Stimulated activated naive B cell treated with anti-CD40 and anti-IgM and Interleukin-4, amounts not matched to agents 10 μg/mL and 1 μg/mL and 100 μg/mL, for 72 hours (primary cell): ENCODE results near the gene COL24A1.
A peak's percentile ranks its signal among the peaks of the same experiment; 100 is the strongest.
"Not testable (repeated sequence)": the region's sequence is repeated elsewhere in the genome, so short reads cannot be mapped to it uniquely, and the experiment has no call there.

Experiments
- ATAC-seq, 2 donors: fragments of 150-1000 bp; cut with Tn5 transposase; replicated peaks; 2 replicates each; pipeline ENCODE4 v1.10.0; 2021; ENCODE audit warnings: moderate library complexity in 1 of 2
- DNase-seq: peaks from one replicate; pipeline ENCODE4 v3.0.0; 2021
- H3K27ac Mint-ChIP-seq: one replicate; pipeline ENCODE4 v1.8.0; 2022; ENCODE audit warnings: mild to moderate bottlenecking, mixed read lengths
- H3K27me3 Mint-ChIP-seq, 2 donors: one replicate each; pipeline ENCODE4 v1.8.0; 2022; ENCODE audit warnings: mixed read lengths in 2 of 2
- H3K36me3 Mint-ChIP-seq, 2 donors: one replicate each; pipeline ENCODE4 v1.8.0; 2022; ENCODE audit warnings: mixed read lengths in 2 of 2, mild to moderate bottlenecking in 1 of 2
- H3K4me1 Mint-ChIP-seq, 2 donors: one replicate each; pipeline ENCODE4 v1.8.0; 2022; ENCODE audit warnings: mixed read lengths in 2 of 2, mild to moderate bottlenecking in 1 of 2
- H3K4me3 Mint-ChIP-seq, 2 donors: one replicate each; pipeline ENCODE4 v1.8.0; 2022; ENCODE audit warnings: mild to moderate bottlenecking in 2 of 2, mixed read lengths in 2 of 2, moderate library complexity in 1 of 2
- H3K9me3 Mint-ChIP-seq, 2 donors: one replicate each; pipeline ENCODE4 v1.8.0; 2022; ENCODE audit warnings: mixed read lengths in 2 of 2, mild to moderate bottlenecking in 1 of 2

Gene COL24A1

GRCh38 chr1:86138746-86139145 lies 17.8 kb downstream of the COL24A1 start:
- DNase-seq = no peak
- Mint-ChIP-seq H3K9me3 (no peaks in the 10 kb centered on the region), H3K27ac (no peak overlapping the region), H3K27me3 (no peaks in the 10 kb centered on the region), H3K4me1 (no peaks in the 10 kb centered on the region), H3K4me3 (no peak overlapping the region), H3K36me3 (no peaks in the 10 kb centered on the region)
- ATAC-seq = no peak

GRCh38 chr1:86137436-86137835 lies 19.1 kb downstream of the COL24A1 start:
- ATAC-seq (no peak), DNase-seq (no peak)
- H3K36me3 Mint-ChIP-seq = no peaks in the 10 kb centered on the region

GRCh38 chr1:86119214-86119764 lies 37.3 kb downstream of the COL24A1 start:
- H3K27me3 Mint-ChIP-seq = no peaks in the 10 kb centered on the region
- H3K27ac Mint-ChIP-seq = no peak overlapping the region
- no peak for ATAC-seq
- peaks cover 0 to 2% of the 10 kb centered on the region in 2 donors for H3K9me3 Mint-ChIP-seq
- no peak overlapping the region for H3K4me3 Mint-ChIP-seq
- DNase-seq = no peak
- no peaks in the 10 kb centered on the region for H3K4me1 Mint-ChIP-seq
- no peaks in the 10 kb centered on the region for H3K36me3 Mint-ChIP-seq

More at GRCh38 chr1:86137436-86137835, 19.1 kb downstream of the COL24A1 start:
- Mint-ChIP-seq H3K9me3 (no peaks in the 10 kb centered on the region), H3K27ac (no peak overlapping the region), H3K4me3 (no peak overlapping the region), H3K27me3 (no peaks in the 10 kb centered on the region), H3K4me1 (no peaks in the 10 kb centered on the region)

- Mint-ChIP-seq H3K27ac (no peak overlapping the region), H3K36me3 (no peaks in the 10 kb centered on the region), H3K4me3 (no peak overlapping the region), H3K4me1 (no peaks in the 10 kb centered on the region), H3K27me3 (no peaks in the 10 kb centered on the region), H3K9me3 (peaks cover 0 to 5% of the 10 kb centered on the region in 2 donors)
- no peak for DNase-seq
- ATAC-seq = no peak
These were observed 41.7 kb downstream of the COL24A1 start for GRCh38 chr1:86114816-86115400.

GRCh38 chr1:86114236-86114635 lies 42.3 kb downstream of the COL24A1 start:
- Mint-ChIP-seq H3K4me3 (no peak overlapping the region), H3K27me3 (no peaks in the 10 kb centered on the region), H3K4me1 (no peaks in the 10 kb centered on the region), H3K9me3 (peaks cover 0 to 5% of the 10 kb centered on the region in 2 donors), H3K36me3 (no peaks in the 10 kb centered on the region), H3K27ac (no peak overlapping the region)
- no peak for DNase-seq
- no peak for ATAC-seq

GRCh38 chr1:86111590-86111989 lies 45.0 kb downstream of the COL24A1 start:
- not testable (repeated sequence) for H3K4me1 Mint-ChIP-seq, H3K27ac Mint-ChIP-seq, DNase-seq, H3K36me3 Mint-ChIP-seq, H3K27me3 Mint-ChIP-seq, H3K4me3 Mint-ChIP-seq, ATAC-seq, H3K9me3 Mint-ChIP-seq

GRCh38 chr1:86110451-86111129 lies 46.0 kb downstream of the COL24A1 start:
- DNase-seq (no peak), ATAC-seq (no peak)
- no peak overlapping the region for H3K27ac Mint-ChIP-seq
- no peak overlapping the region for H3K4me3 Mint-ChIP-seq
- H3K36me3 Mint-ChIP-seq = no peaks in the 10 kb centered on the region
- H3K27me3 Mint-ChIP-seq = no peaks in the 10 kb centered on the region
- no peaks in the 10 kb centered on the region for H3K4me1 Mint-ChIP-seq
- peaks cover 0 to 5% of the 10 kb centered on the region in 2 donors for H3K9me3 Mint-ChIP-seq

GRCh38 chr1:86105533-86105866 lies 51.1 kb downstream of the COL24A1 start:
- Mint-ChIP-seq H3K4me1 (no peaks in the 10 kb centered on the region), H3K9me3 (peaks cover 0 to 2% of the 10 kb centered on the region in 2 donors), H3K4me3 (no peak overlapping the region), H3K27ac (no peak overlapping the region), H3K36me3 (no peaks in the 10 kb centered on the region), H3K27me3 (peaks cover 0 to 6% of the 10 kb centered on the region in 2 donors)
- no peak for ATAC-seq
- DNase-seq = no peak

GRCh38 chr1:86104606-86105532 lies 51.7 kb downstream of the COL24A1 start:
- H3K9me3 Mint-ChIP-seq = peaks cover 0 to 2% of the 10 kb centered on the region in 2 donors
- no peak for ATAC-seq
- H3K4me1 Mint-ChIP-seq = no peaks in the 10 kb centered on the region
- no peak overlapping the region for H3K4me3 Mint-ChIP-seq
- no peaks in the 10 kb centered on the region for H3K36me3 Mint-ChIP-seq
- peak overlapping the region; percentile 25 for H3K27ac Mint-ChIP-seq
- H3K27me3 Mint-ChIP-seq = peaks cover 0 to 6% of the 10 kb centered on the region in 2 donors
- no peak for DNase-seq

- Mint-ChIP-seq H3K36me3 (no peaks in the 10 kb centered on the region), H3K9me3 (peaks cover 0 to 2% of the 10 kb centered on the region in 2 donors), H3K27me3 (peaks cover 0 to 6% of the 10 kb centered on the region in 2 donors), H3K27ac (no peak overlapping the region), H3K4me1 (no peaks in the 10 kb centered on the region), H3K4me3 (no peak overlapping the region)
- ATAC-seq (no peak), DNase-seq (no peak)
These were observed 55.0 kb downstream of the COL24A1 start for GRCh38 chr1:86101616-86102015.

GRCh38 chr1:86100401-86100800 lies 56.2 kb downstream of the COL24A1 start:
- no peak for ATAC-seq

GRCh38 chr1:86089765-86090164 lies 66.8 kb downstream of the COL24A1 start:
- H3K27me3 Mint-ChIP-seq = no peaks in the 10 kb centered on the region
- ATAC-seq (no peak), DNase-seq (no peak)
- no peak overlapping the region for H3K27ac Mint-ChIP-seq
- peaks cover 2 to 4% of the 10 kb centered on the region in 2 donors for H3K9me3 Mint-ChIP-seq
- H3K4me3 Mint-ChIP-seq = no peak overlapping the region
- H3K36me3 Mint-ChIP-seq = no peaks in the 10 kb centered on the region
- peaks cover 2 to 11% of the 10 kb centered on the region in 2 donors for H3K4me1 Mint-ChIP-seq

More at GRCh38 chr1:86100401-86100800, 56.2 kb downstream of the COL24A1 start:
- no peak for DNase-seq
- no peak overlapping the region for H3K4me3 Mint-ChIP-seq
- H3K36me3 Mint-ChIP-seq = no peaks in the 10 kb centered on the region
- peaks cover 0 to 6% of the 10 kb centered on the region in 2 donors for H3K27me3 Mint-ChIP-seq
- no peaks in the 10 kb centered on the region for H3K4me1 Mint-ChIP-seq
- H3K9me3 Mint-ChIP-seq = peaks cover 0 to 2% of the 10 kb centered on the region in 2 donors
- H3K27ac Mint-ChIP-seq = no peak overlapping the region

GRCh38 chr1:86085741-86086409 lies 70.7 kb downstream of the COL24A1 start:
- DNase-seq (no peak), ATAC-seq (no peak)
- H3K4me3 Mint-ChIP-seq = peak overlapping the region in 1 of 2 donors; percentile 22
- H3K27me3 Mint-ChIP-seq = no peaks in the 10 kb centered on the region
- H3K4me1 Mint-ChIP-seq = peaks cover 2 to 11% of the 10 kb centered on the region in 2 donors
- H3K27ac Mint-ChIP-seq = no peak overlapping the region
- H3K36me3 Mint-ChIP-seq = no peaks in the 10 kb centered on the region
- no peaks in the 10 kb centered on the region for H3K9me3 Mint-ChIP-seq

GRCh38 chr1:86084998-86085397 lies 71.6 kb downstream of the COL24A1 start:
- no peaks in the 10 kb centered on the region for H3K9me3 Mint-ChIP-seq
- no peak for ATAC-seq
- no peak for DNase-seq
- H3K27me3 Mint-ChIP-seq = no peaks in the 10 kb centered on the region
- no peak overlapping the region for H3K27ac Mint-ChIP-seq
- H3K36me3 Mint-ChIP-seq = no peaks in the 10 kb centered on the region
- H3K4me3 Mint-ChIP-seq = no peak overlapping the region
- peaks cover 2 to 11% of the 10 kb centered on the region in 2 donors for H3K4me1 Mint-ChIP-seq
